Measurements from ENCODE around the gene SLC2A4. TPM values are rescaled to one million over a fixed set of nuclear protein-coding genes. Genes with fewer than 3 reads are reported as not detected.

The SLC2A4 gene
- total RNA-seq, 1 donor from 2014 or later: 20.0 TPM

Other genes with a start within 250 kb of the SLC2A4 start
- 0.10 and 0.75 TPM in 2 replicates for gene SLC16A13, start 245.7 kb upstream of the SLC2A4 start, total RNA-seq
- 0.78 TPM in 1 of 2 replicates, not detected in the other for gene SLC16A11, start 237.6 kb upstream of the SLC2A4 start, total RNA-seq
- gene CLEC10A, start 201.5 kb upstream of the SLC2A4 start, total RNA-seq: not detected in 2 replicates
- not detected in 2 replicates for gene ASGR2, start 166.9 kb upstream of the SLC2A4 start, total RNA-seq
- 0.13 TPM in 1 of 2 replicates, not detected in the other for gene ASGR1, start 102.3 kb upstream of the SLC2A4 start, total RNA-seq
- gene DLG4, start 61.9 kb upstream of the SLC2A4 start, total RNA-seq: 11.8 and 18.7 TPM in 2 replicates
- gene ACADVL, start 61.8 kb upstream of the SLC2A4 start, total RNA-seq: 659 and 702 TPM in 2 replicates
- 71.0 and 80.5 TPM in 2 replicates for gene DVL2, start 47.2 kb upstream of the SLC2A4 start, total RNA-seq
- gene PHF23, start 42.3 kb upstream of the SLC2A4 start, total RNA-seq: 52.3 and 54.7 TPM in 2 replicates
- 239 and 315 TPM in 2 replicates for gene GABARAP, start 39.3 kb upstream of the SLC2A4 start, total RNA-seq
- 69.1 and 88.9 TPM in 2 replicates for gene CTDNEP1, start 30.0 kb upstream of the SLC2A4 start, total RNA-seq
- 75.1 and 81.8 TPM in 2 replicates for gene ELP5, start 29.5 kb upstream of the SLC2A4 start, total RNA-seq
- not detected in 2 replicates for gene CLDN7, start 19.2 kb upstream of the SLC2A4 start, total RNA-seq
- 4.1 and 9.6 TPM in 2 replicates for gene YBX2, start 12.9 kb downstream of the SLC2A4 start, total RNA-seq
- 510 and 518 TPM in 2 replicates for gene EIF5A, start 25.9 kb downstream of the SLC2A4 start, total RNA-seq
- 92.2 and 95.8 TPM in 2 replicates for gene GPS2, start 33.6 kb downstream of the SLC2A4 start, total RNA-seq
- gene NEURL4, start 47.6 kb downstream of the SLC2A4 start, total RNA-seq: 19.5 and 22.3 TPM in 2 replicates
- not detected in 2 replicates for gene ACAP1, start 54.8 kb downstream of the SLC2A4 start, total RNA-seq
- gene KCTD11, start 70.4 kb downstream of the SLC2A4 start, total RNA-seq: 10.0 and 10.1 TPM in 2 replicates
- gene TMEM95, start 73.4 kb downstream of the SLC2A4 start, total RNA-seq: not detected in 2 replicates
- not detected in 2 replicates for gene TNK1, start 99.4 kb downstream of the SLC2A4 start, total RNA-seq
- gene PLSCR3, start 112.8 kb downstream of the SLC2A4 start, total RNA-seq: 15.1 and 22.3 TPM in 2 replicates
- gene TMEM256, start 122.4 kb downstream of the SLC2A4 start, total RNA-seq: 69.6 and 76.5 TPM in 2 replicates
- gene NLGN2, start 126.1 kb downstream of the SLC2A4 start, total RNA-seq: 5.7 and 7.2 TPM in 2 replicates
- gene SPEM1, start 138.6 kb downstream of the SLC2A4 start, total RNA-seq: not detected in 2 replicates
- gene SPEM2, start 143.9 kb downstream of the SLC2A4 start, total RNA-seq: not detected in 2 replicates
- gene SPEM3, start 147.1 kb downstream of the SLC2A4 start, total RNA-seq: not detected in 2 replicates
- gene TMEM102, start 153.7 kb downstream of the SLC2A4 start, total RNA-seq: 0.13 and 0.21 TPM in 2 replicates
- gene FGF11, start 157.8 kb downstream of the SLC2A4 start, total RNA-seq: 41.7 and 89.9 TPM in 2 replicates
- gene CHRNB1, start 163.3 kb downstream of the SLC2A4 start, total RNA-seq: 213 and 222 TPM in 2 replicates
- 32.8 and 38.0 TPM in 2 replicates for gene ZBTB4, start 197.9 kb downstream of the SLC2A4 start, total RNA-seq
- gene SLC35G6, start 199.7 kb downstream of the SLC2A4 start, total RNA-seq: not detected in 2 replicates
- gene POLR2A, start 202.6 kb downstream of the SLC2A4 start, total RNA-seq: 41.2 and 47.1 TPM in 2 replicates

Measured in myocyte (in vitro differentiated cells).